DND-41 (cell line): ENCODE measurements around the gene ARHGAP24.

ENCODE experiments used
- CTCF ChIP-seq: IDR thresholded peaks from 2 replicates; pipeline ENCODE4 v1.5.1; 2012; ENCODE audit warnings: borderline replicate concordance, low read length, moderate library complexity, mild to moderate bottlenecking; ENCODE audit not compliant: poor library complexity, severe bottlenecking; ENCODE audit errors: extremely low read depth
- EZH2 ChIP-seq: IDR thresholded peaks from 3 replicates; pipeline ENCODE4 v1.6.1; 2012; ENCODE audit warnings: borderline replicate concordance, low read depth, mild to moderate bottlenecking, moderate library complexity, low read length, inconsistent platforms; ENCODE audit not compliant: severe bottlenecking

- TF ChIP-seq CTCF (no peak), EZH2 (no peak)
Measured at GRCh38 chr4:85734424-85734831, 259.5 kb downstream of the ARHGAP24 start.
